NCI-H2029 (cell line): ENCODE results near the gene AP3M1.
"Not testable (repeated sequence)": the region's sequence is repeated elsewhere in the genome, so short reads cannot be mapped to it uniquely, and the experiment has no call there.

Source experiments
- DNase-seq: peaks from one replicate; lab custom pipeline; 2025; lab: John Stamatoyannopoulos, UW

Gene AP3M1

GRCh38 chr10:74163319-74164068 lies 12.9 kb upstream of the AP3M1 start:
- no peak for DNase-seq

GRCh38 chr10:74160013-74160412 lies 9.4 kb upstream of the AP3M1 start:
- no peak for DNase-seq

GRCh38 chr10:74156919-74157289 lies 6.3 kb upstream of the AP3M1 start:
- no peak for DNase-seq

- DNase-seq = no peak
Observed at GRCh38 chr10:74153676-74154075, 3.0 kb upstream of the AP3M1 start.

- DNase-seq = no peak
Observed at GRCh38 chr10:74153123-74153522, 2.5 kb upstream of the AP3M1 start.

- no peak for DNase-seq
Observed at GRCh38 chr10:74151879-74152722, 1.5 kb upstream of the AP3M1 start.

GRCh38 chr10:74150990-74151878 lies 606 bp upstream of the AP3M1 start, which contains the start of gene ADK:
Gene ADK, plus strand, starts transcription at chr10:74151221. Its CDS starts 58 bp downstream, at chr10:74151279.
- peak; percentile 90 for DNase-seq

- not testable (repeated sequence) for DNase-seq
Observed at GRCh38 chr10:74146980-74147379, 3.6 kb downstream of the AP3M1 start.

- no peak for DNase-seq
Observed at GRCh38 chr10:74145133-74145532, 5.5 kb downstream of the AP3M1 start.

GRCh38 chr10:74140553-74140952 lies 10.1 kb downstream of the AP3M1 start:
- DNase-seq = no peak

GRCh38 chr10:74139981-74140380 lies 10.6 kb downstream of the AP3M1 start:
- DNase-seq = no peak

- not testable (repeated sequence) for DNase-seq
Observed at GRCh38 chr10:74138596-74138995, 12.0 kb downstream of the AP3M1 start.

- no peak for DNase-seq
Observed at GRCh38 chr10:74137992-74138391, 12.6 kb downstream of the AP3M1 start.

- no peak for DNase-seq
Observed at GRCh38 chr10:74135452-74135851, 15.2 kb downstream of the AP3M1 start.

GRCh38 chr10:74133923-74134820 lies 16.5 kb downstream of the AP3M1 start:
- DNase-seq = no peak

GRCh38 chr10:74123081-74123480 lies 27.5 kb downstream of the AP3M1 start:
- DNase-seq = no peak

GRCh38 chr10:74122060-74122459 lies 28.6 kb downstream of the AP3M1 start:
- no peak for DNase-seq

GRCh38 chr10:74121368-74121767 lies 29.3 kb downstream of the AP3M1 start:
- no peak for DNase-seq

- DNase-seq = no peak
Observed at GRCh38 chr10:74120911-74121310, 29.7 kb downstream of the AP3M1 start.

- no peak for DNase-seq
Observed at GRCh38 chr10:74118804-74119203, 31.8 kb downstream of the AP3M1 start.

- no peak for DNase-seq
Observed at GRCh38 chr10:74117738-74118137, 32.9 kb downstream of the AP3M1 start.
